Thyroid gland (tissue), 4 donors: ENCODE results near the gene SLC7A5.

ENCODE experiments used
- CTCF ChIP-seq, 6 experiments: fragments of 200-600 bp in 3 of 6; fragments of 450-650 bp in 3 of 6; sonication (generic) in 3 of 6; IDR thresholded peaks; one replicate each; pipeline ENCODE4 v1.5.1; 2016 to 2019; ENCODE audit warnings: antibody characterized with exemption in 6 of 6, mild to moderate bottlenecking in 2 of 6, inconsistent platforms in 1 of 6, moderate library complexity in 1 of 6
- POLR2A ChIP-seq, 2 donors: fragments of 450-650 bp; IDR thresholded peaks; one replicate each; pipeline ENCODE4 v1.6.1; 2017; ENCODE audit warnings: antibody characterized with exemption in 2 of 2, mild to moderate bottlenecking in 2 of 2, moderate library complexity in 1 of 2

- TF ChIP-seq CTCF (IDR thresholded peaks at IDR 0.05) (no peak), POLR2A (IDR thresholded peaks at IDR 0.05) (no peak)
These were observed 28.5 kb upstream of the SLC7A5 start for GRCh38 chr16:87897521-87898505.
